WERI-Rb-1 (cell line): ENCODE measurements around the gene PLEKHN1.
A peak's percentile ranks its signal among the peaks of the same experiment; 100 is the strongest.

Experiments used
- DNase-seq: peaks from one replicate; pipeline ENCODE4 v3.0.0-alpha.2; 2020
- H3K27ac ChIP-seq: fragments of 250-450 bp; sonication (Bioruptor Pico); 2 replicates; pipeline ENCODE4 v1.5.1; 2020; ENCODE audit warnings: mild to moderate bottlenecking, moderate library complexity
- H3K27me3 ChIP-seq: fragments of 250-450 bp; sonication (Bioruptor Pico); 2 replicates; pipeline ENCODE4 v1.5.1; 2021; ENCODE audit warnings: mild to moderate bottlenecking, low read depth, moderate library complexity; ENCODE audit not compliant: insufficient read depth, severe bottlenecking
- H3K36me3 ChIP-seq: fragments of 250-450 bp; sonication (Bioruptor Pico); 2 replicates; pipeline ENCODE4 v1.5.1; 2020; ENCODE audit warnings: mild to moderate bottlenecking, moderate library complexity
- H3K4me3 ChIP-seq: 2 replicates; pipeline ENCODE4 v1.5.1; 2011; ENCODE audit warnings: low read depth, mild to moderate bottlenecking, control low read depth, low read length
- H3K9me3 ChIP-seq: fragments of 250-450 bp; sonication (Bioruptor Pico); 2 replicates; pipeline ENCODE4 v1.5.1; 2021; ENCODE audit warnings: mild to moderate bottlenecking, moderate library complexity; ENCODE audit not compliant: severe bottlenecking
- CTCF ChIP-seq: IDR thresholded peaks from 2 replicates; pipeline ENCODE4 v1.5.1; 2011; ENCODE audit warnings: low read depth, mild to moderate bottlenecking, control low read depth, inconsistent platforms, low read length

Gene PLEKHN1

GRCh38 chr1:940107-941014 is 25.9 kb upstream of the PLEKHN1 start:
- peak overlapping the region; percentile 68 for H3K4me3 ChIP-seq
- peak overlapping the region; percentile 91 for H3K27ac ChIP-seq
- TF ChIP-seq CTCF: no peak
- H3K27me3 ChIP-seq: no peaks in the 10 kb centered on the region
- H3K9me3 ChIP-seq: no peaks in the 10 kb centered on the region
- H3K36me3 ChIP-seq: peaks cover 18% of the 10 kb centered on the region
- DNase-seq: peak; percentile 65

- no peaks in the 10 kb centered on the region for H3K27me3 ChIP-seq
- peak overlapping the region; percentile 68 for H3K4me3 ChIP-seq
- DNase-seq: no peak
- no peak for TF ChIP-seq CTCF
- peaks cover 26% of the 10 kb centered on the region for H3K36me3 ChIP-seq
- H3K27ac ChIP-seq: peak overlapping the region; percentile 91
- H3K9me3 ChIP-seq: no peaks in the 10 kb centered on the region
These were observed 25.2 kb upstream of the PLEKHN1 start for GRCh38 chr1:941015-941587.

- H3K9me3 ChIP-seq: no peaks in the 10 kb centered on the region
- peaks cover 30% of the 10 kb centered on the region for H3K36me3 ChIP-seq
- no peak for TF ChIP-seq CTCF
- DNase-seq: peak; percentile 91
- H3K4me3 ChIP-seq: peak overlapping the region; percentile 68
- H3K27me3 ChIP-seq: no peaks in the 10 kb centered on the region
- peak overlapping the region; percentile 91 for H3K27ac ChIP-seq
These were observed 24.5 kb upstream of the PLEKHN1 start for GRCh38 chr1:941588-942383.

- Histone ChIP-seq H3K36me3 (peaks cover 36% of the 10 kb centered on the region), H3K27me3 (no peaks in the 10 kb centered on the region), H3K27ac (peak overlapping the region; percentile 91), H3K4me3 (peak overlapping the region; percentile 51), H3K9me3 (no peaks in the 10 kb centered on the region)
- DNase-seq: no peak
- no peak for TF ChIP-seq CTCF
These were observed 23.9 kb upstream of the PLEKHN1 start for GRCh38 chr1:942411-942821.

- peaks cover 42% of the 10 kb centered on the region for H3K36me3 ChIP-seq
- no peaks in the 10 kb centered on the region for H3K9me3 ChIP-seq
- no peaks in the 10 kb centered on the region for H3K27me3 ChIP-seq
- no peak for TF ChIP-seq CTCF
- peak overlapping the region; percentile 51 for H3K4me3 ChIP-seq
- peak overlapping the region; percentile 91 for H3K27ac ChIP-seq
- no peak for DNase-seq
These were observed 23.3 kb upstream of the PLEKHN1 start for GRCh38 chr1:942864-943533.
